ENCODE measurements around the gene TMEM131L.
"Not testable (repeated sequence)": the region's sequence is repeated elsewhere in the genome, so short reads cannot be mapped to it uniquely, and the experiment has no call there.

Gene TMEM131L

GRCh38 chr4:153507310-153508073, 41.3 kb downstream of the TMEM131L start:
- no peak for DNase-seq (ENCODE audit: low spot score)

- not testable (repeated sequence) for DNase-seq (ENCODE audit: low spot score)
Measured at GRCh38 chr4:153509212-153509611, 43.1 kb downstream of the TMEM131L start.

- DNase-seq (ENCODE audit: low spot score): no peak
Measured at GRCh38 chr4:153509724-153510123, 43.6 kb downstream of the TMEM131L start.

- no peak for DNase-seq (ENCODE audit: low spot score)
Measured at GRCh38 chr4:153510252-153511001, 44.3 kb downstream of the TMEM131L start.

GRCh38 chr4:153511104-153511503, 44.9 kb downstream of the TMEM131L start:
- no peak for DNase-seq (ENCODE audit: low spot score)

GRCh38 chr4:153512162-153512852, 46.1 kb downstream of the TMEM131L start:
- DNase-seq (ENCODE audit: low spot score): no peak

- no peak for DNase-seq (ENCODE audit: low spot score)
Measured at GRCh38 chr4:153512952-153513500, 46.9 kb downstream of the TMEM131L start.

- no peak for DNase-seq (ENCODE audit: low spot score)
Measured at GRCh38 chr4:153513596-153513995, 47.4 kb downstream of the TMEM131L start.

GRCh38 chr4:153514001-153514526, 47.9 kb downstream of the TMEM131L start:
- no peak for DNase-seq (ENCODE audit: low spot score)

GRCh38 chr4:153514688-153515426, 48.7 kb downstream of the TMEM131L start:
- DNase-seq (ENCODE audit: low spot score): no peak

- no peak for DNase-seq (ENCODE audit: low spot score)
Measured at GRCh38 chr4:153517159-153517558, 51.0 kb downstream of the TMEM131L start.

- DNase-seq (ENCODE audit: low spot score): no peak
Measured at GRCh38 chr4:153518001-153518400, 51.8 kb downstream of the TMEM131L start.

- DNase-seq (ENCODE audit: low spot score): no peak
Measured at GRCh38 chr4:153518637-153519389, 52.7 kb downstream of the TMEM131L start.

GRCh38 chr4:153519687-153520086, 53.5 kb downstream of the TMEM131L start:
- no peak for DNase-seq (ENCODE audit: low spot score)

- DNase-seq (ENCODE audit: low spot score): no peak
Measured at GRCh38 chr4:153520227-153520626, 54.1 kb downstream of the TMEM131L start.

- DNase-seq (ENCODE audit: low spot score): no peak
Measured at GRCh38 chr4:153520801-153521329, 54.7 kb downstream of the TMEM131L start.

GRCh38 chr4:153521478-153521877, 55.3 kb downstream of the TMEM131L start:
- DNase-seq (ENCODE audit: low spot score): no peak

GRCh38 chr4:153521999-153522801, 56.0 kb downstream of the TMEM131L start:
- no peak for DNase-seq (ENCODE audit: low spot score)

- no peak for DNase-seq (ENCODE audit: low spot score)
Measured at GRCh38 chr4:153522802-153523094, 56.6 kb downstream of the TMEM131L start.
